ENCODE data around the gene FIG4.

The FIG4 gene

DNA sequence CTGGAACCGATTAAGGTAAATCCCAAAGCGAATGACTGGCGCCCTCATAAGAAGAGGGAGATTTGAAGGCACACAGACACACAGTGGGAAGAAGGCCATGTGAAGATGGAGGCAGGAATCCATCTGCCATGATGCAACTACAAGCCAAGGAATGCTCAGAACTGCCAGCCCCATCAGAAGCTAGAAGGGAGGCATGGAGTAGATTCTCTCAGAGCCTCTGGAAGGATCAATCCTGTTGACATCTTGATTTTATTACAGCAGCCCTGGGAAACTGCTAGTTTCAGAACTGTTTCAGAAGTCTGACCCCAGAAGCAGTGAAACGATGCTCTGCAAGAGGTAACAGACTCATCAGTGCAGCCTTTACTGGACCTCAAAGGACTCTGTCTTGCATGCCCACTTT lies 183.5 kb downstream of the FIG4 start:
- no peak for DNase-seq (ENCODE audit: low read depth, low spot score)
- no peak overlapping the region for H3K27ac ChIP-seq
